Stimulated activated CD8-positive, alpha-beta memory T cell treated with anti-CD3 and anti-CD28 coated beads, Interleukin-4, amount 100 ng/mL, for 48 hours (primary cell): ENCODE results near the gene OGFRL1.
"Not testable (repeated sequence)": the region's sequence is repeated elsewhere in the genome, so short reads cannot be mapped to it uniquely, and the experiment has no call there.

Experiments
- DNase-seq: peaks from one replicate; pipeline ENCODE4 v3.0.0-alpha.2; 2020

The OGFRL1 gene

GRCh38 chr6:71288228-71289038 lies at the start of gene OGFRL1:
OGFRL1 (plus strand) TSS chr6:71288811; CDS start chr6:71288937, 126 bp downstream.
- peak; percentile 70 for DNase-seq

DNA sequence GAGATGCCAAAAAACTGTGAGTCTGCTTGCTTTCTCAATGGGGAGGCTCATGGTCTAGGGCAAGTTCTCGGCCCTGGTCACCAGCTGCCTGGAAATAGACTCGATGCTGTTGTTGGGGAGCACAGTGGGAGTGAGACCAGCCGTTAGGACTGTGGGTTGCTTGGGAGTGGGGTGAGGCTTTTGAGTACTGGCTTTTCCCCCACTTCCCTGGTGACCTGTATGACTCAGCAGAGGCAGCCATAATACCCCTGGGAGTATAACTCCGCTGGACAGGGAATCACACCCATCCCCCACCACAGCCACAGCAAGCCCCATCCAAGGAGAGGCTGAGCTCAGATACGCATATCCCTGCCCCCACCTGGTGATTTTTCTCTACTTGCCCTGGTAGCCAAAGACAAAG lies 48.9 kb upstream of the OGFRL1 start:
- no peak for DNase-seq

DNA sequence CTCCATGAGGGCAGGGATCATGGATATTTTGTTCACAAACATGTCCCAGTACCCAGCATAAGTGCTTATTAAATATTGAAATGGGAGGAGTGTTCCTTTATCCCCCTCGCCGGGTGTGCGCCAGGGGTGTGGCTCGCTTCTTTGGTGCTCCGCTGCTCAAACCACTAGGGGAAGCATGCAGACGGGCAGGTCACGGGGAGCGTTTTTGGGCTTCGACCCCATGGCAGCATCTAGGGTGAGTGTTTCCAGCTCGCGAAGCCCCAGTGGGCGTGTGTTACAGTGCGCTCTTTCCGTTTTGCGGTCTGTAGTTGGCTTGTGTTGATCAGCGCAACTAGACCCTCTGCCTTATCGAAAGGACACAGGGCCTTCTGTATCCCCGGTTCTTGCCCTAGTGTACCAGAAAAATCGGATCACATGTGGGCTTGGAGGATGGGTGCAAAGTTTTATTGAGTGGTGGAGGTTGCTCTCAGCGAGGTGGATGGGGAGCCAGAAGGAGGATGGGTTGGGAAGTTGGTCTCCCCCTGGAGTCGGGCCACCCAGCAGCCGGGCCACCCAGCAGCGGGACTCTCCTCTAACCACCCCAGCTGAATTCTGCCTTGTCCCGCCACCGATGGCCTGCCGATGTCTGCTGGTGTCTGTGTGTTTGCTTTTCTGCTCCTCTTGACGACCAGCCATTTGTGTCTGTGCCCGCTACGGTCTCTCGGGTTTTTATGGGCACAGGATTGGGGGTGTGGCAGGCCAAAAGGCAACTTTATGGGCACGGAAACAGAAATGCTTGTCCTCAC lies 43.2 kb upstream of the OGFRL1 start:
- DNase-seq = no peak

- no peak for DNase-seq
These were observed 42.0 kb upstream of the OGFRL1 start for GRCh38 chr6:71246596-71246995.

DNA sequence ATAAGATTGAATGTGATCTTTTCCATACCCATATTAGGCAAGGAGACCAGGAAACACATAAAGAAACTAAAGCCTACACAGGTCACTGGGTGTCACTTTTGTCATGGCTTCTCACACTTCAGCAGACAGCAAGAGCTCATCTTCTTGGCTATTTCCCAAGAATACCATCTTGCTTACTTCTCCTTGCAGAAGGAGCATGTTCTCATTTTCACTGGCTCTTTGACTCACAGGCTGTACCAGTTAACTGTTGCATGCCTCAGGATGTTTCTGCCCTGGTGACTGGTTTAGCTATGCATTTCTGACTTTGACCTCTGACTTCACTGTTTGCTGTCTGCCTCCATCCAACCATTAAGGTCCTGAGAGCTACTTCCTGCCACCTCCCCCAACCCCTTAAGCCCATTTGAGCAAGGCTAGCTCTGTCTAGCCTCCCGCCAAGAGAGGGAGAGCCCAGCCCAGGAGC lies 40.3 kb upstream of the OGFRL1 start:
- no peak for DNase-seq

DNA sequence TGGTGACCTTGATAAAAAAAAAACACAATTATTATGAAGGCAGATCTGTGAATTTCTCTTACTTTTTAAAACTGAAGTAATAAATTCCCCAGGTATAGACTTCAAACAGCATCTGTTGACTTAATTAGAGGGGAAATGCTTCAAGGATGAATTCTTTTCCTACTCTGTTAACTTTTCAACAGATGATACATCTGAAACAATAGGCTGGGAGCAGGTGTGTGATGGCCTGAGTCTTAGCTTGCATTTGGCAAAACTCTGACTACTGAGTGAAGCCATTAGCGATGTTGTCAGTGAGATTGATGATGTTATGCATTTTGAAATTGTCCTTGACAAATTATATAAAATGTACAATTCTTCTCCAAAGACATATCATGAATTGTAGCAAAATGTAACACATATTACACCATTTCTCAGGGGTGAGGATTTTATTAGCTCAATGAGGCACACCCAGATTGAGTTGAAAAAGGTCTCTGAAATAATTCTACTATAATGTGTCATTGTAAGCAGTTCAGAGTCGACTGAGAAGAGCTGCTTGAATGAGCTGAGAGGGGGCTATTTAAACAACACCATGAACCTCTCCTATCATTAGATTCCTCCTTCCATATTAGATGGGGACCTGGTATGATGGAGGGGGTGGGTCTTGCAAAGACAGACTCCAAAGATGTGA lies 39.6 kb upstream of the OGFRL1 start:
- no peak for DNase-seq

DNA sequence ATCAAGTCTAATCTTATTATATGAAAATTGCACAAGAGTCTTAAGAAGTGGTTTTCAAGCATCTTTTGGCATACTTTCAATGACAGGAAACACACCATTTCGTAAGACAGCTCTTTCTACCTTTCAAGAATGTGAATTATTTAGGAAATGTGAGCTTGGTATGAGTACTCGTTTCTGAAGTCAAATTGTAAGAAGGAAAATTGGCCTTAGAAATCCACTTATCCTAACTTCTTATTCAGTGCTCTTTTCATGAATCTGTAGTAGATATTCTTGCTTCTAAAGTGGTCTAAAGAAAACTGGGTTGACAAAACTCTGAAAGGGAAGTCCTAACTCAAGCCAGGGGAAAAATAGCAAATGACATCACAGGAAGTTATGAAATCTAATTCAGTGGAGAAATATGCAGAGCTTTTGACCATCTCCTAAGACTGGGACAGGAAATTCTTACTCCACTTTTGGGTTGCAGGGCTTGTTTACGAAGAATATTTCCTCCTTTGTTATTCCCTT lies 38.5 kb upstream of the OGFRL1 start:
- DNase-seq = no peak

GRCh38 chr6:71252410-71252809 lies 36.2 kb upstream of the OGFRL1 start:
- no peak for DNase-seq

DNA sequence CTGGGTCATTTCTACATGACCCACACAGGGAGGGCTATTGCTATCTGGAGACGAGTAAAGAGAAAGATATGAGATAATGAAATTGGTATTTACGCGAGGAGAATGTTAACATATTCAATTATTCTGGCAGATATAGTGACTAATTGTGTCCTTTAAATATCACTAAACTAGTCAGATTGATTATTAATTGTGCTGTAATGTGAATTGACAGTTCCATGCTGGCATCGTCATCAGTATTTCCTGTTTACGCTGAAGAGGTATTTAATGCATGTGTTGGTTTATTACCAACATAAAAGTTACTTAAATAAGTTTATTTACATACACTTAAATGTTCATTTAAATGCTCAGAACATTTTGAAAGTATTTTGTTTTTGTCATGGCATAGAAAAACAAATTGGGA lies 35.7 kb upstream of the OGFRL1 start:
- no peak for DNase-seq

- DNase-seq = no peak
These were observed 34.3 kb upstream of the OGFRL1 start for GRCh38 chr6:71254323-71254722.

GRCh38 chr6:71258078-71258866 lies 30.3 kb upstream of the OGFRL1 start:
- DNase-seq = no peak

GRCh38 chr6:71259888-71260604 lies 28.6 kb upstream of the OGFRL1 start:
- DNase-seq = no peak

GRCh38 chr6:71262914-71263313 lies 25.7 kb upstream of the OGFRL1 start:
- no peak for DNase-seq

DNA sequence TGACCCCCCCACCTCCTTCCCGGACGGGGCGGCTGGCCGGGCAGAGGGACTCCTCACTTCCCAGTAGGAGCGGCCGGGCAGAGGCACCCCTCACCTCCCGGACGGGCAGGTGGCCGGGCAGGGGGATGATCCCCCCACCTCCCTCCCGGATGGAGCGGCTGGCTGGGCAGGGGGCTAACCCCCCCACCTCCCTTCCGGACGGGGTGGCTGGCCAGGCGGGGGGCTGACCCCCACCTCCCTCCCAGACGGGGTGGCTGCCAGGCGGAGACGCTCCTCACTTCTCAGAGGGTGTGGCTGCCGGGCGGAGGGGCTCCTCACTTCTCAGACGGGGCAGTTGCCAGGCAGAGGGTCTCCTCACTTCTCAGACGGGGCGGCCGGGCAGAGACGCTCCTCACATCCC lies 22.2 kb upstream of the OGFRL1 start:
- DNase-seq = not testable (repeated sequence)

DNA sequence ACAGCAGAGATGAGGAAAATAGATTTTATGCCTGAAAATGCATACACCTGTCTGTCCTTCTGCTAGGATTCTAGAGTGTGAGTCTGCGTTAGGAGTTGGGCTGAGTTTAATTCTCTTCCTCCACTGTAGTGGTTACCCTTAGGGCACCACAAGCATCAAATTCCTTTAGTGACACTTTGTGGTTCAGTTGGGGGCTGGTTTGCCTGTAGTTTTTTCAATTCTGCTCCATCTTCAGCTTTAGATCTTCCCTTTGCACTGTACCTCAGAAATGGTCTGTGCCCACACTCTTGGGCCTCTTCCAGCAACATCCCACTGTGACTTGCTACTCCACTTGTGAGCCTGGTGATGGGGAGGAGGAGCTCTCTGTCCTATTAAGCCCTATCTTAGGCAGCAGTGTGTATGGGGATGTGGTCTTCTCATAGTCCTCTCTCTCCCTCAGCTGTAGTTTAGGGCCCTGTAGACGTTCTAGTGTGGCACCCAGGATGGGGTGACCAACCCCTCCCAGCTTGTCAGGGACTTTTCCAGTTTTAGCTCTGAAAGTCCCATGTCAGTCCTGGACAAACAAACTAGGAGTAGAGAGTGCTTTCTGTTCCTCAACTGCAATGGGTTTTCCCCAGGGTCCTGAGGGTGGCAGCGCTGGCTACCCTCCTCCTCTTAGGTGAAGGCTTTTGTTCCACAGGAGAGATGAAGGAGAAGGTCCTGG lies 19.7 kb upstream of the OGFRL1 start:
- DNase-seq = no peak

DNA sequence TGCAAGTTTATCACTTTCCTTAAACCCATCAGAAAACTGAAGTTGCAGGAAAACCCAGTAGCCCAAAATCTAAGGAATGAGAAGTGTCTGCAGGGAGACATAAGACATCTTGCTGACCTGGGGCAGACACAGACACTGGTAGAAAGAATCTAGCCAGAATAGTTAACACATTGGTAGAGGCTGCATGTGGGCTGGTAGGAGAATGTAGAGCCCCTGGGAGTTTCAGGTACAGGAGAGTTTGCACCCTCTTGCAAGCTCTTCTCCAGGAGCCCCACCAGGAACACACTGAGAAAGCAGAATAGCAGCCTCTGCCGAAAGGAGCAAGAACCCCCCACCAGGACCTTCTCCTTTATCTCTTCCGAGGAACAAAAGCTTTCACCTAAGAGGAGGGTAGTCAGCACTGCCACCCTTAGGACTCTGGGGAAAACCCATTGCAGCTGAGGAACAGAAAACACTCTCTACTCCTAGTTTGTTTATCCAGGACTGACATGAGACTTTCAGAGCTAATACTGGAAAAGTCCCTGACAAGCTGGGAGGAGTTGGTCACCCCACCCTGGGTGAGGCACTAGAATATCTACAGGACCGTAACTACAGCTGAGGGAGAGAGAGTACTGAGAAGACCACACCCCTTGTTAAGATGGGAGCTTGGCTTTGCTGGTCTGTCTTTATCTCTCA lies 10.5 kb upstream of the OGFRL1 start:
- no peak for DNase-seq

GRCh38 chr6:71279321-71279720 lies 9.3 kb upstream of the OGFRL1 start:
- DNase-seq = no peak

GRCh38 chr6:71279740-71280139 lies 8.9 kb upstream of the OGFRL1 start:
- DNase-seq = no peak

- DNase-seq = no peak
These were observed 7.9 kb upstream of the OGFRL1 start for GRCh38 chr6:71280701-71281100.

GRCh38 chr6:71284785-71285184 lies 3.8 kb upstream of the OGFRL1 start:
- no peak for DNase-seq

- DNase-seq = no peak
These were observed 1.6 kb upstream of the OGFRL1 start for GRCh38 chr6:71287038-71287437.
